SK-N-SH (cell line): ENCODE data around the gene VPS13A.

ENCODE experiments used
- CTCF ChIP-seq: fragments of 200-600 bp; sonication (generic); IDR thresholded peaks from 2 replicates; pipeline ENCODE4 v1.6.1; 2017; ENCODE audit warnings: antibody characterized with exemption, mild to moderate bottlenecking, moderate library complexity
- MAX ChIP-seq: IDR thresholded peaks from 2 replicates; pipeline ENCODE4 v1.4.0; 2012; ENCODE audit warnings: low read depth
- POLR2AphosphoS5 ChIP-seq: IDR thresholded peaks from 2 replicates; pipeline ENCODE4 v1.6.1; 2012; ENCODE audit warnings: low read depth, low read length
- TAF1 ChIP-seq: IDR thresholded peaks from 2 replicates; pipeline ENCODE4 v1.6.1; 2012; ENCODE audit warnings: low read depth, mild to moderate bottlenecking, low read length, moderate library complexity, borderline replicate concordance

GRCh38 chr9:77454663-77455062 lies 277.3 kb downstream of the VPS13A start:
- TF ChIP-seq TAF1 (no peak), CTCF (no peak), MAX (no peak), POLR2AphosphoS5 (no peak)
